ENCODE data around the gene ACSF2.

- TF ChIP-seq BACH2 (CRISPR knock-in tag; IDR thresholded peaks at IDR 0.05; ENCODE audit: borderline replicate concordance) (no peak), SNAI2 (CRISPR knock-in tag; IDR thresholded peaks at IDR 0.05) (no peak), TCF4 (CRISPR knock-in tag; IDR thresholded peaks at IDR 0.05; ENCODE audit: borderline replicate concordance) (no peak), ZC3H10 (CRISPR knock-in tag; IDR thresholded peaks at IDR 0.05) (no peak), ESRRG (CRISPR knock-in tag; IDR thresholded peaks at IDR 0.05) (no peak), CREB5 (CRISPR knock-in tag; IDR thresholded peaks at IDR 0.05; ENCODE audit: low read depth) (no peak), PATZ1 (CRISPR knock-in tag; IDR thresholded peaks at IDR 0.05; ENCODE audit: borderline replicate concordance) (no peak), TSHZ2 (CRISPR knock-in tag; IDR thresholded peaks at IDR 0.05) (no peak), CSRNP3 (CRISPR knock-in tag; IDR thresholded peaks at IDR 0.05) (no peak), ZNF565 (CRISPR knock-in tag; conservative IDR thresholded peaks at IDR 0.05; ENCODE audit: low read depth) (no peak)
Observed at GRCh38 chr17:50505591-50506130, 79.6 kb downstream of the ACSF2 start.

Data from SK-N-SH treated with all-trans-retinoic acid at 6 μM for 48 hours (cell line).